B cell (primary cell): Measurements from ENCODE around the gene CALN1. TPM values are rescaled to one million over a fixed set of nuclear protein-coding genes. Genes with fewer than 3 reads are reported as not detected.

Experiments
- ATAC-seq: fragments of 200-7000 bp; cut with Tn5 transposase; one replicate; pipeline ENCODE4 v1.10.0; 2021; ENCODE audit warnings: low read depth, mild to moderate bottlenecking, moderate number of reproducible peaks, moderate library complexity
- CTCF ChIA-PET: fragments of 350-600 bp; sonication (Branson Sonifier 250); formaldehyde crosslinking; loops from one replicate; lab custom pipeline; 2021; ENCODE audit warnings: antibody characterized with exemption, inconsistent platforms; lab: Charles Lee
- POLR2A ChIA-PET: fragments of 350-600 bp; sonication (Branson Sonifier 250); formaldehyde crosslinking; loops from one replicate; lab custom pipeline; 2021; ENCODE audit warnings: antibody characterized with exemption; lab: Charles Lee
- DNase-seq: peaks from one replicate; pipeline ENCODE4 v3.0.0; 2013
- H2AFZ ChIP-seq: 2 replicates; pipeline ENCODE4 v1.6.1; 2012; ENCODE audit warnings: mild to moderate bottlenecking, low read depth, low read length; ENCODE audit not compliant: insufficient read depth, poor library complexity, severe bottlenecking
- H3K27ac ChIP-seq, 2 donors: 1 replicate in 1 of 2; 2 replicates in 1 of 2; pipeline ENCODE4 v1.5.1; 2012 to 2013; ENCODE audit warnings: low read length in 2 of 2, mild to moderate bottlenecking in 2 of 2, moderate library complexity in 1 of 2
- H3K27me3 ChIP-seq, 4 experiments: fragments of 200-600 bp in 1 of 4; sonication (generic) in 1 of 4; replicated peaks in 1 of 4; 1 replicate in 2 of 4; 2 replicates in 2 of 4; pipeline versions ENCODE4 v1.6.1 to v1.7.0; 2013 to 2016; ENCODE audit warnings: low read length in 3 of 4, mild to moderate bottlenecking in 2 of 4, mixed read lengths in 1 of 4, moderate library complexity in 1 of 4; ENCODE audit not compliant: insufficient read depth in 4 of 4, control insufficient read depth in 3 of 4; ENCODE audit errors: control extremely low read depth in 1 of 4
- H3K36me3 ChIP-seq, 2 experiments: replicated peaks in 1 of 2; 1 replicate in 1 of 2; 2 replicates in 1 of 2; pipeline versions ENCODE4 v1.6.1 to v1.7.1; 2013; ENCODE audit warnings: low read length in 1 of 2; ENCODE audit not compliant: insufficient read depth in 2 of 2, control insufficient read depth in 1 of 2; ENCODE audit errors: control extremely low read depth in 1 of 2, extremely low read depth in 1 of 2
- H3K4me1 ChIP-seq, 2 donors: fragments of 200-600 bp in 1 of 2; sonication (generic) in 1 of 2; 1 replicate in 1 of 2; 2 replicates in 1 of 2; pipeline versions ENCODE4 v1.5.1 to v1.6.1; 2013 to 2017; ENCODE audit warnings: low read length in 2 of 2; ENCODE audit not compliant: control insufficient read depth in 2 of 2, insufficient read depth in 2 of 2
- H3K4me2 ChIP-seq: replicated peaks from 2 replicates; pipeline ENCODE3; 2012; ENCODE audit warnings: mild to moderate bottlenecking, low read depth, low read length; ENCODE audit not compliant: poor library complexity, severe bottlenecking
- H3K4me3 ChIP-seq, 5 experiments: fragments of 200-600 bp in 1 of 5; sonication (generic) in 1 of 5; 1 replicate in 3 of 5; 2 replicates in 2 of 5; pipeline versions ENCODE4 v1.5.1 to v1.7.0; 2011 to 2016; ENCODE audit warnings: low read length in 4 of 5, mild to moderate bottlenecking in 4 of 5, low read depth in 2 of 5, control low read depth in 1 of 5, moderate library complexity in 1 of 5; ENCODE audit not compliant: insufficient read depth in 1 of 5; ENCODE audit errors: control extremely low read depth in 1 of 5, extremely low read depth in 1 of 5
- H3K79me2 ChIP-seq: fragments of 200-600 bp; sonication (generic); one replicate; pipeline ENCODE4 v1.6.0; 2016; ENCODE audit warnings: low read length; ENCODE audit not compliant: control insufficient read depth, insufficient read depth
- H3K9ac ChIP-seq: fragments of 200-600 bp; sonication (generic); 2 replicates; pipeline ENCODE4 v1.6.1; 2017; ENCODE audit warnings: mild to moderate bottlenecking, low read length, moderate library complexity
- H3K9me3 ChIP-seq, 3 donors: one replicate each; pipeline versions ENCODE4 v1.6.1 to v1.7.1; 2013; ENCODE audit warnings: low read length in 2 of 3; ENCODE audit not compliant: control insufficient read depth in 2 of 3, insufficient read depth in 1 of 3; ENCODE audit errors: control extremely low read depth in 1 of 3
- H4K20me1 ChIP-seq: 2 replicates; pipeline ENCODE4 v1.6.0; 2012; ENCODE audit warnings: mild to moderate bottlenecking, low read length; ENCODE audit not compliant: insufficient read depth, control insufficient read depth, poor library complexity, severe bottlenecking
- H3K27ac Mint-ChIP-seq: one replicate; pipeline ENCODE4 v1.8.0; 2021; ENCODE audit warnings: mixed read lengths
- H3K27me3 Mint-ChIP-seq: one replicate; pipeline ENCODE4 v1.8.0; 2021; ENCODE audit warnings: mixed read lengths
- H3K4me1 Mint-ChIP-seq: one replicate; pipeline ENCODE4 v1.8.0; 2021; ENCODE audit warnings: mixed read lengths
- H3K4me3 Mint-ChIP-seq: one replicate; pipeline ENCODE4 v1.8.0; 2021; ENCODE audit warnings: mixed read lengths
- H3K9me3 Mint-ChIP-seq: one replicate; pipeline ENCODE4 v1.8.0; 2022; ENCODE audit warnings: mixed read lengths; ENCODE audit not compliant: insufficient read depth
- CTCF ChIP-seq: fragments of 200-600 bp; IDR thresholded peaks from one replicate; pipeline ENCODE4 v1.8.0; 2022; ENCODE audit warnings: antibody characterized with exemption, mild to moderate bottlenecking
- EZH2 ChIP-seq: IDR thresholded peaks from 2 replicates; pipeline ENCODE4 v1.6.1; 2012; ENCODE audit warnings: borderline replicate concordance, low read depth, mild to moderate bottlenecking, moderate library complexity, low read length; ENCODE audit not compliant: insufficient read depth, poor library complexity, severe bottlenecking
- WGBS: methylation state at CpG from one replicate; pipeline ENCODE4 v1.1.5; 2013; ENCODE audit warnings: missing lambda C conversion rate; ENCODE audit not compliant: insufficient coverage; 5-methylcytosine and 5-hydroxymethylcytosine counted together
- intact Hi-C: fragments of 100-400 bp; cut with micrococcal nuclease; formaldehyde crosslinking; loops from one replicate; pipeline ENCODE4 v1.10.0; 2022
- polyA plus RNA-seq: library from polyadenylated mRNA; depleted of rRNA; stranded (reverse); fragments of >200 nt; gene quantifications from 2 replicates; pipeline ENCODE4 v1.2.3, GENCODE V29; 2012
- total RNA-seq, 2 donors: library from RNA; stranded (reverse); fragments of 120-200 nt in 1 of 2; gene quantifications; 1 replicate in 1 of 2; 2 replicates in 1 of 2; pipeline versions ENCODE4 v1.2.3 to v1.2.4, GENCODE V29; 2013 to 2022

The CALN1 gene
- total and polyA plus RNA-seq, 2 donors (not counting 1 experiment from before 2014, with no cell fraction given), result not detected

DNA sequence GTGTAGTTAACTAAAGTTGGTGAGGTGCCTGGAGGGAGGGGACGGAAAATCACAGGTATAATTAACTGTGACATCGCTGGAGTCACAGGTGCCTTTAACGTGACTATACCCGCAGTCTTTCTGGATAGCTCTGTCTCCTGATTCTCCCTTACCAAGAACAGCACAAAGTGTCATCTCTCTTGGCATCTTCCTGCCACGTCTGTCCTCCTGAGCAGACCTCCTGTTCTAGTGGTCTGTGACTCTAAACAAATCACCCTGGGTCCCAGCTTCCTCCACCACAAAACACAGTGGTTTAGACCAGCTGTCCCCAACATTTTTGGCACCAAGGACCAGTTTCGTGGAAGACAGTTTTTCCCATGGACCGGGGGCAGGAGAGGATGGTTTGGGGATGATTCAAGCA, 90.5 kb downstream of the CALN1 start:
- H3K27me3 Mint-ChIP-seq, result no peaks in the 10 kb centered on the region
- Histone ChIP-seq H2AFZ (no peak overlapping the region), H3K4me2 (no peak overlapping the region), H3K9ac (no peak overlapping the region), H3K27ac (no peak overlapping the region), H4K20me1 (no peaks in the 10 kb centered on the region), H3K27me3 (no peaks in the 10 kb centered on the region), H3K9me3 (peaks cover 0 to 11% (median 0%) of the 10 kb centered on the region in 3 donors), H3K4me1 (no peaks in the 10 kb centered on the region), H3K79me2 (no peaks in the 10 kb centered on the region), H3K4me3 (no peak overlapping the region), H3K36me3 (no peaks in the 10 kb centered on the region)
- no peak for ATAC-seq
- TF ChIP-seq EZH2 (no peak), CTCF (no peak)
- peaks cover 2% of the 10 kb centered on the region for H3K9me3 Mint-ChIP-seq
- DNase-seq, result no peak
- no peak overlapping the region for H3K4me3 Mint-ChIP-seq
- H3K4me1 Mint-ChIP-seq, result no peaks in the 10 kb centered on the region
- intact Hi-C loops, result no loop called here
- CTCF ChIA-PET, result no interaction called here
- 81% methylated on average over 4 of the region's 7 CpGs for WGBS
- POLR2A ChIA-PET, result no interaction called here
- H3K27ac Mint-ChIP-seq, result no peak overlapping the region

DNA sequence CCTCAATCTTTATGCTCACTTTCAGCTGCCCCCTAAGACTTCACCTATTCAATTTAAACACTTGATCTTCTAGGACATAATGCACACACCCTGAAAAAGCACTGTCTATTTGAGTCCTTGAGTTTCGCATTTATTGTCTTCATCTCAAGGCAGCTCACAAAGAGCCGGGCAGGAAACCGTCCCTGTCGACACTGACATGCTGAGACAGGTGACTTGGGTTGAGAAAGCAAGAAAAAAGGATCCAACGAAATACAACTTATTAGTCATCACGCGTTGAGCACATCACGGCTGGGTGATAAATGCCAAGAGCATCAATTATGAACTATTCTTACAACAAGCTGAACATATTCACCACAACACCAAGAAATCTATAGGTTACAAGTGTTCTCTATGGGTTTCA, 91.1 kb downstream of the CALN1 start:
- Mint-ChIP-seq H3K4me1 (no peaks in the 10 kb centered on the region), H3K27me3 (no peaks in the 10 kb centered on the region), H3K27ac (no peak overlapping the region), H3K9me3 (peaks cover 2% of the 10 kb centered on the region), H3K4me3 (no peak overlapping the region)
- no peaks in the 10 kb centered on the region for H3K4me1 ChIP-seq
- no peaks in the 10 kb centered on the region for H3K36me3 ChIP-seq
- H3K79me2 ChIP-seq, result no peaks in the 10 kb centered on the region
- WGBS, result 88% methylated on average over 6 of the region's 8 CpGs
- H3K4me3 ChIP-seq, result no peak overlapping the region
- H3K9ac ChIP-seq, result no peak overlapping the region
- ATAC-seq, result no peak
- no peak for DNase-seq
- no peak overlapping the region for H3K4me2 ChIP-seq
- peaks cover 0 to 11% (median 0%) of the 10 kb centered on the region in 3 donors for H3K9me3 ChIP-seq
- no peaks in the 10 kb centered on the region for H3K27me3 ChIP-seq
- ChIA-PET CTCF (no interaction called here), POLR2A (no interaction called here)
- H4K20me1 ChIP-seq, result no peaks in the 10 kb centered on the region
- TF ChIP-seq CTCF, result no peak
- no peak for TF ChIP-seq EZH2
- H2AFZ ChIP-seq, result no peak overlapping the region
- intact Hi-C loops, result no loop called here
- H3K27ac ChIP-seq, result no peak overlapping the region
